PFSK-1 (cell line): ENCODE measurements around the gene ROPN1B.

Source experiments
- FOXP2 ChIP-seq: optimal IDR thresholded peaks from 2 replicates; pipeline ENCODE3; 2011; ENCODE audit warnings: borderline replicate concordance, control low read depth, inconsistent platforms; ENCODE audit not compliant: insufficient read depth; ENCODE audit errors: extremely low read length, extremely low read depth
- POLR2AphosphoS5 ChIP-seq: IDR thresholded peaks from 2 replicates; pipeline ENCODE4 v1.6.1; 2012; ENCODE audit warnings: low read depth, mild to moderate bottlenecking, control low read depth, low read length, moderate library complexity
- REST ChIP-seq, 2 experiments: IDR thresholded peaks; 2 replicates each; pipeline versions ENCODE4 v1.6.1 to v1.8.0; 2011 to 2012; ENCODE audit warnings: low read depth in 2 of 2, low read length in 2 of 2, control low read depth in 1 of 2, inconsistent platforms in 1 of 2, mild to moderate bottlenecking in 1 of 2, moderate library complexity in 1 of 2; ENCODE audit not compliant: insufficient read depth in 1 of 2
- SIN3A ChIP-seq: IDR thresholded peaks from 2 replicates; pipeline ENCODE4 v1.6.1; 2012; ENCODE audit warnings: mild to moderate bottlenecking, low read length, moderate library complexity, borderline replicate concordance; ENCODE audit not compliant: insufficient read depth
- TAF1 ChIP-seq: IDR thresholded peaks from 2 replicates; pipeline ENCODE4 v1.6.1; 2012; ENCODE audit warnings: low read length, control low read depth, borderline replicate concordance; ENCODE audit not compliant: insufficient read depth

- no peak for TF ChIP-seq POLR2AphosphoS5
- TF ChIP-seq SIN3A: no peak
- no peak for TF ChIP-seq REST (IDR thresholded peaks at IDR 0.05; ENCODE audit: insufficient read depth in 1 of 2, low read depth in 2 of 2, low read length in 2 of 2)
- TF ChIP-seq TAF1: no peak
- TF ChIP-seq FOXP2: no peak
These were observed 35.2 kb downstream of the ROPN1B start for GRCh38 chr3:126004217-126004616.
